H9 (cell line): ENCODE data around the gene HBD. TPM values are rescaled to one million over a fixed set of nuclear protein-coding genes. Genes with fewer than 3 reads are reported as not detected.

ENCODE experiments used
- DNase-seq: peaks from one replicate; pipeline ENCODE4 v3.0.0-alpha.2; 2017
- H2AFZ ChIP-seq: one replicate; pipeline ENCODE4 v1.6.1; 2013; ENCODE audit warnings: mild to moderate bottlenecking, low read length, control low read depth, moderate library complexity
- H2AK5ac ChIP-seq: 2 replicates; pipeline ENCODE4 v1.6.1; 2013; ENCODE audit warnings: low read length, control low read depth, mixed read lengths; ENCODE audit not compliant: insufficient read length
- H2BK120ac ChIP-seq: one replicate; pipeline ENCODE4 v1.6.1; 2013; ENCODE audit warnings: low read depth, mild to moderate bottlenecking, low read length, control low read depth, inconsistent platforms; ENCODE audit not compliant: poor library complexity, severe bottlenecking
- H2BK12ac ChIP-seq: 2 replicates; pipeline ENCODE4 v1.6.1; 2013; ENCODE audit warnings: low read length, control low read depth, mixed read lengths, low read depth; ENCODE audit not compliant: insufficient read length
- H2BK15ac ChIP-seq: 2 replicates; pipeline ENCODE4 v1.6.1; 2013; ENCODE audit warnings: low read depth, low read length, control low read depth
- H2BK20ac ChIP-seq: one replicate; pipeline ENCODE4 v1.6.1; 2013; ENCODE audit warnings: low read depth, mild to moderate bottlenecking, low read length, control low read depth, inconsistent platforms; ENCODE audit not compliant: poor library complexity, severe bottlenecking
- H2BK5ac ChIP-seq: 2 replicates; pipeline ENCODE4 v1.6.1; 2013; ENCODE audit warnings: low read length, control low read depth, mixed read lengths; ENCODE audit not compliant: insufficient read length
- H3K14ac ChIP-seq: 2 replicates; pipeline ENCODE4 v1.6.1; 2013; ENCODE audit warnings: low read length, control low read depth; ENCODE audit not compliant: insufficient read depth
- H3K18ac ChIP-seq: 2 replicates; pipeline ENCODE4 v1.6.1; 2013; ENCODE audit warnings: low read depth, mild to moderate bottlenecking, mixed read lengths, low read length, control low read depth; ENCODE audit not compliant: insufficient read length
- H3K23ac ChIP-seq: 2 replicates; pipeline ENCODE4 v1.6.1; 2013; ENCODE audit warnings: low read length, control low read depth, mixed read lengths, low read depth; ENCODE audit not compliant: insufficient read length
- H3K23me2 ChIP-seq: 2 replicates; pipeline ENCODE4 v1.6.1; 2013; ENCODE audit warnings: low read depth, mild to moderate bottlenecking, mixed read lengths, low read length, control low read depth; ENCODE audit not compliant: insufficient read length, poor library complexity, severe bottlenecking
- H3K27ac ChIP-seq: 2 replicates; pipeline ENCODE4 v1.5.1; 2013; ENCODE audit warnings: low read length, control low read depth, mixed read lengths, low read depth; ENCODE audit not compliant: insufficient read length
- H3K27me3 ChIP-seq: 2 replicates; pipeline ENCODE4 v1.6.1; 2013; ENCODE audit warnings: low read length, control low read depth, inconsistent platforms; ENCODE audit not compliant: insufficient read depth
- H3K4ac ChIP-seq: 2 replicates; pipeline ENCODE4 v1.6.1; 2013; ENCODE audit warnings: low read depth, mild to moderate bottlenecking, control low read depth, inconsistent platforms, low read length, moderate library complexity
- H3K4me1 ChIP-seq: 2 replicates; pipeline ENCODE4 v1.6.1; 2013; ENCODE audit warnings: low read length, control low read depth, inconsistent platforms; ENCODE audit not compliant: insufficient read depth
- H3K4me2 ChIP-seq: 2 replicates; pipeline ENCODE4 v1.6.1; 2013; ENCODE audit warnings: low read length, control low read depth, mixed read lengths; ENCODE audit not compliant: insufficient read length, insufficient read depth
- H3K56ac ChIP-seq: 2 replicates; pipeline ENCODE4 v1.6.1; 2013; ENCODE audit warnings: low read depth, mild to moderate bottlenecking, mixed read lengths, low read length, control low read depth; ENCODE audit not compliant: insufficient read length
- H3K79me1 ChIP-seq: 2 replicates; pipeline ENCODE4 v1.6.1; 2013; ENCODE audit warnings: low read depth, mild to moderate bottlenecking, moderate library complexity, low read length, control low read depth, inconsistent platforms; ENCODE audit not compliant: insufficient read depth, poor library complexity, severe bottlenecking
- H3K79me2 ChIP-seq: 2 replicates; pipeline ENCODE4 v1.6.1; 2013; ENCODE audit warnings: low read length, control low read depth, inconsistent platforms; ENCODE audit not compliant: insufficient read depth
- H3K9ac ChIP-seq: 2 replicates; pipeline ENCODE4 v1.6.1; 2013; ENCODE audit warnings: low read length, control low read depth, mixed read lengths; ENCODE audit not compliant: insufficient read length; ENCODE audit errors: extremely low read depth
- H3K9me3 ChIP-seq: one replicate; pipeline ENCODE4 v1.6.1; 2013; ENCODE audit warnings: low read depth, low read length, inconsistent platforms; ENCODE audit not compliant: control insufficient read depth
- H3T11ph ChIP-seq: one replicate; pipeline ENCODE4 v1.6.1; 2013; ENCODE audit warnings: mild to moderate bottlenecking, low read length, control low read depth, inconsistent platforms
- H4K20me1 ChIP-seq: one replicate; pipeline ENCODE4 v1.6.1; 2013; ENCODE audit not compliant: control insufficient read depth, insufficient read length, insufficient read depth
- H4K5ac ChIP-seq: 2 replicates; pipeline ENCODE4 v1.6.1; 2013; ENCODE audit warnings: low read depth, mild to moderate bottlenecking, mixed read lengths, low read length, control low read depth; ENCODE audit not compliant: insufficient read length
- H4K8ac ChIP-seq: replicated peaks from 2 replicates; pipeline ENCODE4 v1.6.1; 2013; ENCODE audit warnings: low read length, control low read depth, mixed read lengths, low read depth; ENCODE audit not compliant: insufficient read length
- H4K91ac ChIP-seq: 2 replicates; pipeline ENCODE4 v1.6.1; 2013; ENCODE audit warnings: low read depth, mild to moderate bottlenecking, moderate library complexity, mixed read lengths, low read length, control low read depth; ENCODE audit not compliant: insufficient read length
- H3K27ac Mint-ChIP-seq, 3 experiments: 2 replicates in 2 of 3; 3 replicates in 1 of 3; pipeline ENCODE4 v1.8.0; 2020 to 2021; ENCODE audit warnings: mixed read lengths in 3 of 3, mild to moderate bottlenecking in 1 of 3, moderate library complexity in 1 of 3
- H3K27me3 Mint-ChIP-seq: 2 replicates; pipeline ENCODE4 v1.8.0; 2021; ENCODE audit warnings: low read depth, mild to moderate bottlenecking, moderate library complexity, mixed read lengths
- H3K36me3 Mint-ChIP-seq, 3 experiments: 2 replicates in 2 of 3; 3 replicates in 1 of 3; pipeline ENCODE4 v1.8.0; 2020 to 2021; ENCODE audit warnings: low read depth in 3 of 3, mixed read lengths in 3 of 3; ENCODE audit not compliant: insufficient read depth in 1 of 3
- H3K4me1 Mint-ChIP-seq, 2 experiments: 2 replicates each; pipeline ENCODE4 v1.8.0; 2020; ENCODE audit warnings: mixed read lengths in 2 of 2
- H3K4me3 Mint-ChIP-seq, 2 experiments: 2 replicates in 1 of 2; 3 replicates in 1 of 2; pipeline ENCODE4 v1.8.0; 2020 to 2021; ENCODE audit warnings: mild to moderate bottlenecking in 2 of 2, mixed read lengths in 2 of 2, moderate library complexity in 1 of 2
- H3K9me3 Mint-ChIP-seq, 2 experiments: 2 replicates in 1 of 2; 3 replicates in 1 of 2; pipeline ENCODE4 v1.8.0; 2020; ENCODE audit warnings: mild to moderate bottlenecking in 2 of 2, mixed read lengths in 2 of 2, moderate library complexity in 1 of 2
- CTCF ChIP-seq: fragments of 200-600 bp; sonication (generic); conservative IDR thresholded peaks from 3 replicates; pipeline ENCODE4 v1.8.0; 2021; ENCODE audit warnings: antibody characterized with exemption, mild to moderate bottlenecking
- WGBS: extraction: QIAGEN DNeasy Blood & Tissue Kit; methylation state at CpG from one replicate; pipeline ENCODE4 v1.1.7; 2013; ENCODE audit warnings: missing lambda C conversion rate, low lambda C conversion rate, mixed read lengths; ENCODE audit not compliant: insufficient read length; ENCODE audit errors: extremely low coverage; 5-methylcytosine and 5-hydroxymethylcytosine counted together
- total RNA-seq: library from RNA; stranded (reverse); gene quantifications from 2 replicates; pipeline ENCODE4 v1.2.1, GENCODE V29; 2021

The HBD gene
- total RNA-seq, 1 experiment from 2014 or later, result not detected

- H2AFZ ChIP-seq, result no peak overlapping the region
- no peak overlapping the region for H2BK20ac ChIP-seq
- H3K4me1 ChIP-seq, result no peaks in the 10 kb centered on the region
- H3K56ac ChIP-seq, result no peak overlapping the region
- no peak for TF ChIP-seq CTCF
- no peak overlapping the region for H3K23ac ChIP-seq
- no peak overlapping the region for H3K9ac ChIP-seq
- no peak overlapping the region for H2AK5ac ChIP-seq
- no CpG with 5 or more reads among the region's 2 CpGs for WGBS
- Mint-ChIP-seq H3K9me3 (peaks cover 0 to 2% of the 10 kb centered on the region in 2 experiments; a peak in 3 of 5 replicates), H3K4me1 (peaks cover 0 to 5% of the 10 kb centered on the region in 2 experiments; a peak in 2 of 4 replicates), H3K4me3 (no peak overlapping the region), H3K36me3 (no peaks in the 10 kb centered on the region), H3K27ac (no peak overlapping the region), H3K27me3 (peaks cover 3% of the 10 kb centered on the region)
- H3K18ac ChIP-seq, result no peak overlapping the region
- no peak overlapping the region for H3T11ph ChIP-seq
- H3K79me2 ChIP-seq, result no peaks in the 10 kb centered on the region
- no peak overlapping the region for H3K14ac ChIP-seq
- no peak overlapping the region for H2BK12ac ChIP-seq
- H4K8ac ChIP-seq, result no peak overlapping the region
- no peaks in the 10 kb centered on the region for H3K9me3 ChIP-seq
- H2BK5ac ChIP-seq, result no peak overlapping the region
- no peaks in the 10 kb centered on the region for H4K20me1 ChIP-seq
- H4K91ac ChIP-seq, result no peak overlapping the region
- no peak overlapping the region for H3K4ac ChIP-seq
- H3K4me2 ChIP-seq, result no peak overlapping the region
- no peaks in the 10 kb centered on the region for H3K79me1 ChIP-seq
- no peak overlapping the region for H3K27ac ChIP-seq
- H2BK120ac ChIP-seq, result no peak overlapping the region
- no peak for DNase-seq
- H2BK15ac ChIP-seq, result no peak overlapping the region
- no peaks in the 10 kb centered on the region for H3K27me3 ChIP-seq
- H3K23me2 ChIP-seq, result no peaks in the 10 kb centered on the region
- H4K5ac ChIP-seq, result no peak overlapping the region
Observed at GRCh38 chr11:5267033-5267563, 32.8 kb upstream of the HBD start.
